ENCODE measurements around the gene XPO1.

Gene XPO1

GRCh38 chr2:61536572-61537276 lies 1.4 kb downstream of the XPO1 start:
- Histone ChIP-seq H3K27me3 (replicated peaks; ENCODE audit: control insufficient read depth, insufficient read depth, low read length, poor library complexity, severe bottlenecking) (no peaks in the 10 kb centered on the region), H3K27ac (ENCODE audit: insufficient read depth, low read length, poor library complexity, severe bottlenecking) (peak overlapping the region; percentile 98), H3K4me1 (ENCODE audit: control insufficient read depth, insufficient read depth, low read length, poor library complexity, severe bottlenecking) (peaks cover 20% of the 10 kb centered on the region), H3K9me3 (ENCODE audit: control insufficient read depth, low read length) (no peaks in the 10 kb centered on the region), H3K4me3 (ENCODE audit: insufficient read depth, low read depth, low read length, poor library complexity, severe bottlenecking) (peak overlapping the region; percentile 85), H3K36me3 (ENCODE audit: control insufficient read depth, insufficient read depth, low read length) (peaks cover 4% of the 10 kb centered on the region)
- DNase-seq = peak; percentile 80 to 84 (median 84)

DNA sequence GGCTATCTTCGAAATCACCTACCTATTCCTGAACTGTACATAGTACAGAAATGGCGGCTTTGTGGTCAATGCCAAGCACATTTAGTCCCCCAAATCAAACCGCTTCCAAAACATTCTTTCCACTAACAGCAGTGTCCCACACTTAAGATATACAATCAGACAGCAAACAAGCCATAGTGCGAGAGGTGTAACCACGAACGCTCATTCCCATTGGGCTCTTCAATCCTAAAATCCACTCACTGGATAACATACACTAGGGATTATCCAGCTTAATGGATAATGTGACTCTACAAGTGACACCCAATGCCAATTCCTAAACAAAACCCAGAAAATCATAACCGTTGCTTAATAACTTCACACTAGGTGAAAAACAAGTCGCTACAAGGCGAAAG lies 2.0 kb downstream of the XPO1 start:
- Histone ChIP-seq H3K9me3 (ENCODE audit: control insufficient read depth, low read length) (no peaks in the 10 kb centered on the region), H3K4me3 (ENCODE audit: insufficient read depth, low read depth, low read length, poor library complexity, severe bottlenecking) (peak overlapping the region; percentile 85), H3K36me3 (ENCODE audit: control insufficient read depth, insufficient read depth, low read length) (peaks cover 8% of the 10 kb centered on the region), H3K27ac (ENCODE audit: insufficient read depth, low read length, poor library complexity, severe bottlenecking) (peak overlapping the region; percentile 98), H3K4me1 (ENCODE audit: control insufficient read depth, insufficient read depth, low read length, poor library complexity, severe bottlenecking) (peaks cover 20% of the 10 kb centered on the region), H3K27me3 (replicated peaks; ENCODE audit: control insufficient read depth, insufficient read depth, low read length, poor library complexity, severe bottlenecking) (no peaks in the 10 kb centered on the region)
- no peak for DNase-seq

- peaks cover 21% of the 10 kb centered on the region for H3K4me1 ChIP-seq (ENCODE audit: control insufficient read depth, insufficient read depth, low read length, poor library complexity, severe bottlenecking)
- DNase-seq = no peak
- peak overlapping the region; percentile 85 for H3K4me3 ChIP-seq (ENCODE audit: insufficient read depth, low read depth, low read length, poor library complexity, severe bottlenecking)
- no peaks in the 10 kb centered on the region for H3K27me3 ChIP-seq (replicated peaks; ENCODE audit: control insufficient read depth, insufficient read depth, low read length, poor library complexity, severe bottlenecking)
- H3K9me3 ChIP-seq (ENCODE audit: control insufficient read depth, low read length) = no peaks in the 10 kb centered on the region
- H3K27ac ChIP-seq (ENCODE audit: insufficient read depth, low read length, poor library complexity, severe bottlenecking) = peak overlapping the region; percentile 98
- H3K36me3 ChIP-seq (ENCODE audit: control insufficient read depth, insufficient read depth, low read length) = peaks cover 8% of the 10 kb centered on the region
Measured at GRCh38 chr2:61535449-61535848, 2.7 kb downstream of the XPO1 start.

DNA sequence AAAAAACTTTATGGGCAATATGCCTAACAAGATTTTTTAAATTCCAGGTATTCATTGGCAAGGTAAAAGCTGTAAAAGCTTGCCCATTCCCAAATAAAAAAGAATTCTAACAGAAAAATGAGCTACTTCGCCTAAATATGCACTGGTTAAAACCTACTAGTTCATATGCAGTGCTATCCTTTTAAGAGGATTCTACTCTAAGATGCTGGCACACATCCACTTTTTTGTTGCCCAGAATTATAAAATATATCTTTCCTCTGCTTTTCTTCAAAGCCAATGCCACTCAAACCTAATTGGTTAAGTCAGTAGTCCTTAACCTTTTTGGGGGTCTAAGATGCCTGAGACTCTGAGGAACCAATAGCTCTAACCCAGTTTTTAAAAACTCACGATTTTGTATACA lies 3.2 kb downstream of the XPO1 start:
- no peaks in the 10 kb centered on the region for H3K27me3 ChIP-seq (replicated peaks; ENCODE audit: control insufficient read depth, insufficient read depth, low read length, poor library complexity, severe bottlenecking)
- H3K4me1 ChIP-seq (ENCODE audit: control insufficient read depth, insufficient read depth, low read length, poor library complexity, severe bottlenecking) = peaks cover 26% of the 10 kb centered on the region
- DNase-seq = no peak
- no peaks in the 10 kb centered on the region for H3K9me3 ChIP-seq (ENCODE audit: control insufficient read depth, low read length)
- H3K4me3 ChIP-seq (ENCODE audit: insufficient read depth, low read depth, low read length, poor library complexity, severe bottlenecking) = no peak overlapping the region
- no peak overlapping the region for H3K27ac ChIP-seq (ENCODE audit: insufficient read depth, low read length, poor library complexity, severe bottlenecking)
- H3K36me3 ChIP-seq (ENCODE audit: control insufficient read depth, insufficient read depth, low read length) = peaks cover 8% of the 10 kb centered on the region

DNA sequence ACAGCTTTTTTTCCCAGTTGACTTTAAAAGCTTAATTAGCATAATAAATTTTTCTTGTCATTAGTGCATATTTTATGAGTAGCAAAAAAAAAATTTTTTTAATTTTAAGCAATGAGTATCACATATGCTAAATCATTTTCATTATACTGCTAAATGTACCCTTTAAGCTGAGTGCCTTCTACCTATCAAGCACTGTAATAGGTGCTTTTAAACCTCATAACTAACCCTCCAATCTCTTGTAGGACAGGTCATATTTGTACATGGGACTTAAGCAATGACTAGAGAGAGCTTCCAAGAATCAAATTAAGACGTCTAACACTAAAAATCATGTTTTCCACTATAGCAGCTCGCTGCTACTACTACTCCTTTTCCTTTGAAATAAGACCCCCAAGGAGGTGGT lies 7.4 kb downstream of the XPO1 start:
- Histone ChIP-seq H3K4me1 (ENCODE audit: control insufficient read depth, insufficient read depth, low read length, poor library complexity, severe bottlenecking) (peaks cover 21% of the 10 kb centered on the region), H3K27me3 (replicated peaks; ENCODE audit: control insufficient read depth, insufficient read depth, low read length, poor library complexity, severe bottlenecking) (no peaks in the 10 kb centered on the region), H3K36me3 (ENCODE audit: control insufficient read depth, insufficient read depth, low read length) (peaks cover 12% of the 10 kb centered on the region), H3K4me3 (ENCODE audit: insufficient read depth, low read depth, low read length, poor library complexity, severe bottlenecking) (no peak overlapping the region), H3K9me3 (ENCODE audit: control insufficient read depth, low read length) (no peaks in the 10 kb centered on the region), H3K27ac (ENCODE audit: insufficient read depth, low read length, poor library complexity, severe bottlenecking) (no peak overlapping the region)
- DNase-seq = no peak

- Histone ChIP-seq H3K27me3 (replicated peaks; ENCODE audit: control insufficient read depth, insufficient read depth, low read length, poor library complexity, severe bottlenecking) (no peaks in the 10 kb centered on the region), H3K36me3 (ENCODE audit: control insufficient read depth, insufficient read depth, low read length) (peaks cover 12% of the 10 kb centered on the region), H3K4me1 (ENCODE audit: control insufficient read depth, insufficient read depth, low read length, poor library complexity, severe bottlenecking) (peaks cover 15% of the 10 kb centered on the region), H3K27ac (ENCODE audit: insufficient read depth, low read length, poor library complexity, severe bottlenecking) (no peak overlapping the region), H3K4me3 (ENCODE audit: insufficient read depth, low read depth, low read length, poor library complexity, severe bottlenecking) (no peak overlapping the region), H3K9me3 (ENCODE audit: control insufficient read depth, low read length) (no peaks in the 10 kb centered on the region)
- DNase-seq = no peak
Measured at GRCh38 chr2:61529944-61530735, 8.0 kb downstream of the XPO1 start.

DNA sequence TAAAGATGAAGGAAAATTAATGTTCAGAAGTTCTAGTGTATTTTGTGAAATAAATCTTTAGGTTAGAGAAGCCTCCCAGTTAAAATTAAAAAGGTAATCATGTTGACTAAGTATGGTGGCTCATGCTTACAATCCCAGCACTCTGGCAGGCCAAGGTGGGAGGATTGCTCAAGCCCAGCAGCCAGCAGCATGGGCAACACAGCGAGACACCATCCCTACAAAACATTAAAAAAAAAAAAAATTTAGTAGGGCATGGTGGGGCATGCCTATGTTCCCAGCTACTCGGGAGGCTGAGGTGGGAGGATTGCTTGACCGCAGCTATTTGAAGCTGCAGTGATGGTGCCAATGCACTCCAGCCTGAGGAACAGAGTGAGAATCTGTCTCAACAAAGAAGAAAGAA lies 17.9 kb downstream of the XPO1 start:
- Histone ChIP-seq H3K36me3 (ENCODE audit: control insufficient read depth, insufficient read depth, low read length) (peaks cover 33% of the 10 kb centered on the region), H3K4me3 (ENCODE audit: insufficient read depth, low read depth, low read length, poor library complexity, severe bottlenecking) (no peak overlapping the region), H3K27me3 (replicated peaks; ENCODE audit: control insufficient read depth, insufficient read depth, low read length, poor library complexity, severe bottlenecking) (no peaks in the 10 kb centered on the region), H3K27ac (ENCODE audit: insufficient read depth, low read length, poor library complexity, severe bottlenecking) (no peak overlapping the region), H3K4me1 (ENCODE audit: control insufficient read depth, insufficient read depth, low read length, poor library complexity, severe bottlenecking) (no peaks in the 10 kb centered on the region), H3K9me3 (ENCODE audit: control insufficient read depth, low read length) (no peaks in the 10 kb centered on the region)
- no peak for DNase-seq

- no peaks in the 10 kb centered on the region for H3K4me1 ChIP-seq (ENCODE audit: control insufficient read depth, insufficient read depth, low read length, poor library complexity, severe bottlenecking)
- no peaks in the 10 kb centered on the region for H3K27me3 ChIP-seq (replicated peaks; ENCODE audit: control insufficient read depth, insufficient read depth, low read length, poor library complexity, severe bottlenecking)
- no peak overlapping the region for H3K4me3 ChIP-seq (ENCODE audit: insufficient read depth, low read depth, low read length, poor library complexity, severe bottlenecking)
- no peak for DNase-seq
- no peak overlapping the region for H3K27ac ChIP-seq (ENCODE audit: insufficient read depth, low read length, poor library complexity, severe bottlenecking)
- H3K9me3 ChIP-seq (ENCODE audit: control insufficient read depth, low read length) = no peaks in the 10 kb centered on the region
- H3K36me3 ChIP-seq (ENCODE audit: control insufficient read depth, insufficient read depth, low read length) = peaks cover 38% of the 10 kb centered on the region
Measured at GRCh38 chr2:61512768-61513398, 25.3 kb downstream of the XPO1 start.

DNA sequence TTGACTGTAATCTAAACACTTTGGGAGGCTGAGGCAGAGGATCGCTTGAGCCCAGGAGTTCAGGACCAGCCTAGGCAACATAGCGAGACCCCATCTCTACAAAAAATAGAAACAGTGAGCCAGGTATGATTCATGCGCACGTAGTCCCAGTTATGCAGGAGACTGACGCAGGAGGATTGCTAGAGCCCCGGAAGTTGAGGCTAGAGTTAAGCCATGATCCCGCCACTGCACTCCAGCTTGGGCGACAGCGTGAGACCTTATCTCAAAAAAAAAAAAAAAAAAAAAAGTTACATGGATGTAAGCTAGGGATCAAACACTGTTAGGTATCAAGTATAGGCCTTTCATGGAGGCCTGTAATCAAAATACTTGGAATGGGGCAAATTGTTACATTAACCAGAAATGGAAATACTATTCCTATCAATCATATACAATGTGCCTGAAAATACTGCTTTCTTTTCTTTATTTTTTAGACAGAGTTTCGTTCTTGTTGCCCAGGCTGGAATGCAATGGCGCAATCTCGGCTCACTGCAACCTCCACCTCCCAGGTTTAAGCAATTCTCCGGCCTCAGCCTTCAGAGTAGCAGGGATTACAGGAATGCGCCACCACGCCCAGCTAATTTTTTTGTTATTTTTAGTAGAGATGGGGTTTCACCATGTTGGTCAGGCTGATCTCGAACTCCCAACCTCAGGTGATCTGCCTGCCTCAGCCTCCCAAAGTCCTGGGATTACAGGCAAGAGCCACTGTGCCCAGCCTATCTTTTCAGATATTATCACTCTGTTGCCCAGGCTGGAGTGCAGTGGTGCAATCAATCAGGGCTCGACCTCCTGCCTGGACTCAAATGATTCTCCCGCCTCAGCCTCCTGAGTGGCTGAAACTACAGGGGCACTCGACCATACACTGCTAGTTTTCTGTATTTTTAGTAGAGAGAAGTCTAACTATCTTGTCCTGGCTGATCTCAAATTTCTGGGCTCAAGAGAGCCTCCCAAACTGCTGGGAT lies 27.2 kb downstream of the XPO1 start:
- no peak overlapping the region for H3K27ac ChIP-seq (ENCODE audit: insufficient read depth, low read length, poor library complexity, severe bottlenecking)

More for the DNA sequence above, 27.2 kb downstream of the XPO1 start:
- H3K27me3 ChIP-seq (replicated peaks; ENCODE audit: control insufficient read depth, insufficient read depth, low read length, poor library complexity, severe bottlenecking) = no peaks in the 10 kb centered on the region
- no peak overlapping the region for H3K4me3 ChIP-seq (ENCODE audit: insufficient read depth, low read depth, low read length, poor library complexity, severe bottlenecking)
- no peak for DNase-seq
- no peaks in the 10 kb centered on the region for H3K4me1 ChIP-seq (ENCODE audit: control insufficient read depth, insufficient read depth, low read length, poor library complexity, severe bottlenecking)
- peaks cover 22% of the 10 kb centered on the region for H3K36me3 ChIP-seq (ENCODE audit: control insufficient read depth, insufficient read depth, low read length)
- H3K9me3 ChIP-seq (ENCODE audit: control insufficient read depth, low read length) = no peaks in the 10 kb centered on the region
